ENCODE results near the gene GEMIN4.
"Not testable (repeated sequence)": the region's sequence is repeated elsewhere in the genome, so short reads cannot be mapped to it uniquely, and the experiment has no call there.

Gene GEMIN4

DNA sequence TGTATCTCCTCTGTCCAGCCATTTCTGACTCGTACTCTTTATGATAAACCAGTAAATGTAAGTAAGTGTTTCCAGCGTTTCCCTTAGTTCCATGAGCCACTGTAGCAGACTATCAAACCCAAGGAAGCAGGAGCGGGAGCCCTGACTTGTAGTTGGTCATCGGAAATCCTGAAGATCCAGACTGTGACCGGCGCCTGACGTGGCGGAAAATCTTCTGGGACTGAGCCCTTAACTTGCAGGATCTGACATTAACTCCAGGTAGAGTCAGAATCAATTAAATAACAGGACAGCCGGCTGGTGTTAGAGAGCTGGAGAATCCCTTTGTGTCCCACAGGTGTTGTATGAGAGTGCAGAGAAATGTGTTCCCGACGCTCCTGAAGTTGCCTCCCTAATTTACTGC, 26.0 kb upstream of the GEMIN4 start:
- DNase-seq (ENCODE audit: low read depth, low spot score): no peak

DNA sequence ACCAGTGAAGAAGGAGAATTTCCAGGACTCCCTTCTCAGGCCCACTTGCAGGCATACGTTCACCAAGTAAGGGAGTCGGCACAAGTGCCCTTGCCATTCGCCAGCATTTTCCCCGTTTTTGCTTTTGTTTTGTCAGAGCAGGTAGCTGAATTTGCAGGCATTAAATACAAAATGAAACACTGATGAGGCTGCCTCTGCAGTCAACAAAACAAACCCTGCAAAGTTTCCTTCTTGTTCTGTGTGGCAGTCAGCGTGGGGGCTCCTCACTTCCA, 22.2 kb upstream of the GEMIN4 start:
- DNase-seq (ENCODE audit: low read depth, low spot score): no peak

DNA sequence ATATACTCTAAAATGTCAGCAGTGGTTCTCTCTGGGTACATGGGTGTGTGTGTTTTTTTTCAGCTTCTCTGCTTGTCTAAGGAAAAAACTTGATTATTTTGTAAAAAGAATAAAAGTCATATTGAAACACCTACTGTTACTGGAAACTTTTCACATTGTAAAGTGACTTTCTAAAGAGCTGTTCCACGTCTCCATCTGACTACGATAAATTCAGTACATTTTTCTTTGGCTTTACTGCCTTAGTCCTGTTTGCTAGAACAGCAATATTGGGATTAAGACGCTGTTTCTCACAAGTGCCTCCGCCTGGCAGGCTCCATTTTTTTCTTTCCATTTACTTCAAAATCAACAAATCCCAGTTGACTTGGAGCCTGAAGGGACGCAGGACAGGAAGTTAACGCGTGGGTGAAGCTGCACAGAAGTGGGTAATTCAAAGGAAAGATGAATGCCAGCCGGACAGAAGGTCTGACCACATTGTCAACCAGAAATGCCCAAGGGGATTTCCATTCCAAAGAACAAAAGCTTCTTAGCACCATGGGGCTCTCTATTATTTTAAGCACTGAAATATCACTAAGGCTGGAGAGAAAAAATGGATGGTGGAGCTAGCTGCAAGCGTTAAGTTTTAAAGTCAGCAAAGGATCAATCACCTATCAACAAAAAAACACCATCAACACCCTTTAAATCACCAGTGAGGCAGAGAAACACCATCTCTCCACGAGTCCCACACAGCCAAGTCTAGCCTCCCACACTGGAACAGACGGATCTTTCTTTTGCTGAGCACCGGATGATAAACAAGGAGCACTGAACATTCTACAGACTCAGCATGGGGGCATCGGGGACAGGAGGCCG, 21.6 kb upstream of the GEMIN4 start:
- no peak for DNase-seq (ENCODE audit: low read depth, low spot score)

DNA sequence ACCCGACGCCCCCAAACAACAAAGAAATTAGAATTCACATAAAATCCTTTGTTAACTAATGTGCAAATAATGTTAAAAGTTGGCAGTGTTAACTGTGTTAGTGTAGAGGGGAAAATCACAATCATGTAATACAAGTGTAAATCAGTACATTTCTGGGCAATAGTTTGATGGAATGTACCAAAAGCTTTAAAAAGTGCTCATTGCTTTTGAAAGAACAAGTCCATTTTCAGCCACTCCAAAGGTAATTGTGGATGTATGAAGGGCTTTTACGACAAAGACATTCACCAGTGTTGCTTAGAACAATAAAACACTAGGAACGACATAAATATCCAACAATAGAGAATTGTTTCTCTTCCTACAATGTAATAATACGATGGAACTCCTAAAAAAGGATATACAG, 21.0 kb upstream of the GEMIN4 start:
- DNase-seq (ENCODE audit: low read depth, low spot score): no peak

DNA sequence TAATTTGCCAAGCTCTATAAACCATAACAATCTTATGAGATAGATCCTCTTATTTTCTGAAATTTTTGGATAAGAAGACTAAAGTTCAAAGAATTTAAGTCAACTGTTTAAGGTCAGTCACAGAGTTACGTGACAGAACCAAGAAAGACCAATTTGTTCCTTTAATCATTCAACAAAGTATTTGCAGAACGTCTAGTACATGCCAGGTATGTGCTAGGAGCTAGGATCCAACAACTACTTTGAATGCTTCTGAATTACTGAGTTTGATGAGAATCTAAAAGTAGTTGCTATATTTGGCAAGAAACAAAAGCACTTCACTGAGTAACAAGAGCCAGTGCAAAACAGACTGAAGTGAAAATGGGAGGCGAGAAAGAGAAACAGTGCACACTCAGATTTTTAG, 15.0 kb upstream of the GEMIN4 start:
- DNase-seq (ENCODE audit: low read depth, low spot score): no peak

DNA sequence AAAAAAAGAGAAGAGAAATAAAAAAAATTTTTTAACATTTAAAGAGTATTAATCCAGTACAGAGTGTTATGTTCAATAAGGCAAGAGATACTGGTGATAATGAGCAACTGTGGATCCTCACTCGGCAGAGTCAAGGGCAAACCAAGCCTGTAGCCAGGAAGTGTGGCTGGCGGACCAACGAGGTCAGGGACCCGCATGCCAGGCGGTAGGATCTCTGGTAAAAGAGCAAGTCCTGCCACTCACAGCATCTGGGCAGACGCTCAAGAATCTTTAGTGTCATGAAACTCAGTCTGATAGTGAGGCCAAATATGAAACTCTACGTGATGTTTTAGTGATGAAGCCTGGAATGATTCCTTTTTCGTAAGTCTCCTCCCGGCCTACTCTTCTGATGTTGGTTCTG, 8.3 kb upstream of the GEMIN4 start:
- DNase-seq (ENCODE audit: low read depth, low spot score): no peak

DNA sequence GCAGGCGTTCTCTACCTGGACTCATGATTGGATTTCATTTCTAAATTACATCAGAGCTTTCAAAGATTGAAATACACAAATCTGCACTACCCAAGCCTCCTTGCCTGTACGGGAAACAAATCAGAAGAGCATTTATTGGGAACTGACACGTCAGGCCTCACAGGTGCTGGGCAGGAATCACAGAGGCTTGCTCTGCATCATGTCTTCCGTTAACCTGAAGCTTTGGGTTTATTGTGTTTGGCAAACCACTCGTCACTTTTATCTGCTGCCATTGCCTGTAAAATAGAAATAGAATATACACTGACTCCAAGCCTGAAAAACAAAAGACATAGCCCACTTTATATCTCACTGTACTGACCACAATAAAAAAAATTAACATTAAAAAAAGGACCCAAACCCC, 7.9 kb upstream of the GEMIN4 start:
- DNase-seq (ENCODE audit: low read depth, low spot score): no peak

DNA sequence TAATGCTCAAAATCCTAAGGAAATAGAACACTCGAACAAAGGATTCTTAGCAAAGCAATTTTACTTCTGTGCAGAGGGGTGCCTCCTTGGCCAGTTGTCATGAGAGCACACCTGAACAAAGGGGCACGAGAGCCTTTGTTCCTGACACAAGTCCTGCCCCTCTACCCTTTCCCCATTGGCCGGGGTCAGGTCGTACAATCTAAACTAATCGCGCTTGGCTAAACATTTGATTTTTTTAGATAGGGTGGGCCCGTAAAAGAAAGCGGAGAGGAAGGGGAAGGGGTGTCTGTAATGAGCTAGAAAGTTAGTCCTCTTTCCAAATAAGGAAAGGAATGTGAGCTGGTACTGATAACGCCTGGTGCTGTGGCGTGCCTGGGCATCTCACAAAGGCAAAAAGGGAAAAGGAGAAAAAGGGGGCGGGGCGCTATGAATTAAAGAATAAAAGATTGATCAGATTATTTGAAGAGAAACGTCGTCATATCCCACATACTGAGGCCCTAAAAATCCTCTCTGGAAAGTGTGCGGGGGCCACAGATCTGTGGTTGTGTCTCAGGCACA, 4.0 kb upstream of the GEMIN4 start:
- not testable (repeated sequence) for DNase-seq (ENCODE audit: low read depth, low spot score)

DNA sequence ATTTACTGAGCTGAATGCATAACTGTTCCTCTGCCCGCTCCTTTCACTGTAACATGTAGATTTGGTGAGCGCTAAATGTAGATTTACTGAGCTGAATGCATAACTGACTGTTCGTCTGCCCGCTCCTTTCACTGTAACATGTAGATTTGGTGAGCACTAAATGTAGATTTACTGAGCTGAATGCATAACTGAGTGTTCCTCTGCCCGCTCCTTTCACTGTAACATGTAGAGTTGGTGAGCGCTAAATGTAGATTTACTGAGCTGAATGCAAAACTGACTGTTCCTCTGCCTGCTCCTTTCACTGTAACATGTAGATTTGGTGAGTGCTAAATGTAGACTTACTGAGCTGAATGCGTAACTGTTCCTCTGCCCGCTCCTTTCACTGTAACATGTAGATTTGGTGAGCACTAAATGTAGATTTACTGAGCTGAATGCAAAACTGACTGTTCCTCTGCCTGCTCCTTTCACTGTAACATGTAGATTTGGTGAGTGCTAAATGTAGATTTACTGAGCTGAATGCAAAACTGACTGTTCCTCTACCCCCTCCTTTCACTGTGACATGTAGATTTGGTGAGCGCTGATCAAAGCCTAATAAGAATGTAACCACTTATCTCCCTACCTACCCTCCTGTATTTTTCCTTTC, 3.4 kb upstream of the GEMIN4 start:
- not testable (repeated sequence) for DNase-seq (ENCODE audit: low read depth, low spot score)

DNA sequence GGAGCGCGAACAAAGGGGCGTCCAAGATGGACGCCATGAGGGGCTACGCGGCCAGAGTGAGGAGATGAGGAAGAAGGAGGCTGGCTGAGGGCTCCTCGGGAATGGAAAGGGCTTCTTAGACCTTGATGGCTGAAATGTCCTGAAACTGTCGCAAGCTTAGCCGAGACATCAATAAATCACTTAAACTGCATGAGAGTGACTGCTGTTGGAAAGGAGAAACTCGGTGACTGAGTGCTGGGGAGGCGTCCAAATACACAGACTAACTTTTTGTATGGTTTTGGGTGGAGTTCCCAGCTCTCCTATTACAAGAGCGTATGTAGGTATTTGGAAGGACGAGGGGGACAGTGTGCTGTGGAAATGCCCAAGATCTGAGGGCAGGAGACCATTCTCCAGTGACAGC, 1.4 kb upstream of the GEMIN4 start:
- no peak for DNase-seq (ENCODE audit: low read depth, low spot score)

DNA sequence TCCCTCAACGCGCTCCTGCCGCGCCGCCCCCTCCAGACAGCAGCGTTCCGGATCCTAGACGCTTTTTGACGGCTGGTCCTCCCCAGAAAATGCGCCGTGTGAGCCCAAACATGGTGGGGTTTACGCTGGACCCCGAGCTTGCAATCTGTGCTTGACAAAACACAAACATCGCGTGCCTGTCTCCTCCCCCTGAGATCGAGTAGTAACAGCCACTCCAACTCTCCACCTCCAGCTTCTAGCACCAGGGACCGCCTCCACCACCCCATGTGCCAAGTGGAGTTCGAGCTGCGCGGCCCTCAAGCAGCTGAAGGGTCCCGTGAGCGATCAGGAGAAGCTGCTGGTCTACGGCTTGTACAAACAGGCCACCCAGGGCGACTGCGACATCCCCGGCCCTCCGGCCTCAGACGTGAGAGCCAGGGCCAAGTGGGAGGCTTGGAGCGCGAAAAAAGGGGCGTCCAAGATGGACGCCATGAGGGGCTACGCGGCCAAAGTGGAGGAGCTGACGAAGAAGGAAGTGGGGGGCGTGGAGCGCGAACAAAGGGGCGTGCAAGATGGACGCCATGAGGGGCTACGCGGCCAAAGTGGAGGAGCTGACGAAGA, 656 bp upstream of the GEMIN4 start:
- DNase-seq (ENCODE audit: low read depth, low spot score): no peak

DNA sequence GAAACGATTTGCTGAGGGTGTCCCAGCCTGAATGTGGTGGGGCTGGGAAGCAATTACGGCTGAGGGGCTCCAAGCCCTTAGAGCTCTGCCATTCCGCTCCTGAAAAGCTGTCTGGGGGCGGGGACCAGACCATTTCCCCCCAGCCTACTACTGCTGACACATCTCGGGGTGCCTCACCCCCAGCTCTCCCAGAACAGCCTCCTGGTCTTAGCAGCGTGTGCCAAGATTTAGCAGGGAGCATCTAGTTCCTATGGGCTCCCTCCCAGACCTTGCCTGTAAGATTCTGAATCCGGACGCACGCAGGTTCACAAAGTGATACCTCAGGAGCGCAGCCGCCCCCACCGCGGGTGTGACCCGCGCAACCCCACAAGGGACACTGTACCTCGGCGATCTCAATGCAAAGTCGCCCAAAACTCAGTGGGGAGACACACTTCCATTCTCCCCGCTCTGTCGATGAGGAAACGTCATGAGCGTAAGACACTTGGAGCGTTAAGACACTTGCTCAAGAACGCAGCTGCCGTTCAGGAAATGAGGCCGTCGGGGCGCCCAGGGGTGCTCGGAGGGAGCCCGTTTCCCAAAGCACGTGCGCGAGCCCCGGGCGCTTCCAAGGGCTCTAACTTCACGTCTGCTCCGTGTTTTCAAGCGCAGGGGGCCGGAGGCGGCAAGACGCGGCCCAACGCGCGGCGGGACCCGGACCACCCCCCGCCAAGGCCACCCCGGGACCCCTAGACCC, 629 bp downstream of the GEMIN4 start:
- DNase-seq (ENCODE audit: low read depth, low spot score): no peak

DNA sequence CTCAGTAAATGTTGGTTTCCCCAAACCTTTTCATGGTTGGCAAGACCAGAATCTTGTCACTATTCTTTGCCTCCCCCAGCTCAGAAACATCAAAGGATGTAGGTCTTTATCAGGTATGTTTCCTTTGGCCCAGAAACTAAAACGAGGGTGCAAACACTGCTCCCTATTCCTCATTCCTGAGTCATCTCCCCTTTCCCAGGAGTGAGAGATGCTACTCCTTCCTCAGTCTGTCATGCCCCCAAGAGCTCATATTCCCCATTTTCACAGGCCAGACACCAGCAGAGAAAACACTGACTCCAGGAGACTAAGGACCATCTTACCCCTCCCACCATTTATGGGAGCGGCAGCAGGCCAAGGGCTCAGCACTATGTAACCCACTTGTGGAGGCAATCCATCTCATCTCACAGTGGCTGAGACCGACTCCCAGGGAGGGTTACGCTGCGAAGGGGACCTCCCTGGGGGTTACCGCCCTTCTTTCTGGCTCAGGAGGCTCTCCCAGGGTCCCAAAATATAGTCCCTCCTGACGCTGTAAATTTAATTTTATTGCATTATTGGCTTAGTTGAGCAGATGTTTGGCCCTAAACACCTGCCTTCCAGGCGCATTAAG, 1.5 kb downstream of the GEMIN4 start:
- DNase-seq (ENCODE audit: low read depth, low spot score): no peak

DNA sequence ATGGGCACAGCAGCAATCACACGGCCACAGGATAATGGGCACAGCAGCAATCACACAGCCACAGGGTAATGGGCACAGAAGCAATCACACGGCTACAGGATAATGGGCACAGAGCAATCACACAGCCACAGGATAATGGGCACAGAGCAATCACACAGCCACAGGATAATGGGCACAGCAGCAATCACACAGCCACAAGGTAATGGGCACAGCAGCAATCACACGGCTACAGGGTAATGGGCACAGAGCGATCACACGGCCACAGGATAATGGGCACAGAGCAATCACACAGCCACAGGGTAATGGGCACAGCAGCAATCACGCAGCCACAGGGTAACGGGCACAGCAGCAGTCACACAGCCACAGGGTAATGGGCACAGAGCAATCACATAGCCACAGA, 2.7 kb downstream of the GEMIN4 start:
- not testable (repeated sequence) for DNase-seq (ENCODE audit: low read depth, low spot score)

DNA sequence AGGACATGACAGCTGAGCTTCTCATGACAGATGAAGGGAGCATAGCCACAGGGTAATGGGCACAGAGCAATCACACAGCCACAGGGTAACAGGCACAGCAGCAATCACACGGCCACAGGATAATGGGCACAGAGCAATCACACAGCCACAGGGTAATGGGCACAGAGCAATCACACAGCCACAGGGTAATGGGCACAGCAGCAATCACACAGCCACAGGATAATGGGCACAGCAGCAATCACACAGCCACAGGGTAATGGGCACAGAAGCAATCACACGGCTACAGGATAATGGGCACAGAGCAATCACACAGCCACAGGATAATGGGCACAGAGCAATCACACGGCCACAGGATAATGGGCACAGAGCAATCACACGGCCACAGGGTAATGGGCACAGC, 3.5 kb downstream of the GEMIN4 start:
- DNase-seq (ENCODE audit: low read depth, low spot score): not testable (repeated sequence)

DNA sequence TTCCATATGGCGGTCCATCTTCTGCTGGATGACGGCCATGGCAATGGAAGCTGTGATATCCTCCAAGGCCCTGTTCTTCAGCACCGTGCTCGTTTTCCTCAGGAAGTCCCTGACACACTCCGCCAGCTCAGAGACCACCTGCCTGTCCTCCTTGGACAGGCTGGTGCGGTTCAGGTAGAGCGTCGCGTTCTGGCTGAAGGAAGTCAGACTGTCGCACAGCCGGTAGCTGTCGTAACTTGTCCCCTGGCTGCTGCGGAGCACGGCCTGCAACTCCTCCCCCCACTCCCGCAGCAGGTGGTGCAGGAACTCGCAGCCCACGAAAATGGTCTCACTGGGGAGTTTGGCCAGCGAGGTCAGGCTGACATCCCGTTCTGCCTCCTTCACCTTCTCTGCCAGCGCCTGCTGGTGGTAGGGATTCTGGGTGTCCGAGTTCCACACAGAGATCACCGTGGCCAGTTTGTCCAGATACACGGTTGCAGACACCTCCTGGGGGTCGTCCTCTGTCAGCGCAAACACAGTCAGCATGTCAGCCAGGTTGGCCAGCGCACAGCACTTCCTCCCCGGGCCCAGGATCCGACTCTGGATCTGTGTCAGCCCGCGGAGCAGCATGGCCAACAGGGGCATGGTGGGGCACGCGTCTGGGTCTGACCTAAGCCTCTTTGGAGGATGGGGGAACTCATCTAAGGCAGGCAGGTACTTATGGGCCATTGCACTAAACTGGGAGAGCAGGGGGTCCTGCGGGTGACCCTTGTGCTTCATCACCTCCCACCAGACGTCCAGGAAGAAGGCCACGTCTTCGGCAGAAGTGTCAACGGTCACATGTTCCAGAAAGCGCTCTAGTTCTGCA, 5.1 kb downstream of the GEMIN4 start:
- no peak for DNase-seq (ENCODE audit: low read depth, low spot score)

DNA sequence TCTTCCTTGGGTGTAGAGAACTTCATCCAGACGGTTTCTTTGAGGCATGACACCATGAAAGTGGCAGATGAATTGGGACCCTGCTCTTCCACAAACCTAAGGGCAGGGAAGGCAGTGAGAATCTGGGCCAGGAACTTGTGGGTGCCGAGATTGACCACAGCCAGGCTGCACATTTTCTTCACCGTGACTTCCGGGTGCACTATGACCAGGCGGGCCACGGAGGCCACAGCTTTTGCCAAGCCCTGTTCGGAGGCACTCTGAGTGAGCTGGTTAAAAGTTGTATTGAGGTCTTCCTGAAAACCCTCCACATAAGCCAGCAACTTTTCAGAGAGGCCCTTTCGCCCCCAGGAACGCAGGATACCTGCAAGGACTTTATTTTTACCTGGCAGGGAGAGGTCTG, 5.9 kb downstream of the GEMIN4 start:
- DNase-seq (ENCODE audit: low read depth, low spot score): no peak

DNA sequence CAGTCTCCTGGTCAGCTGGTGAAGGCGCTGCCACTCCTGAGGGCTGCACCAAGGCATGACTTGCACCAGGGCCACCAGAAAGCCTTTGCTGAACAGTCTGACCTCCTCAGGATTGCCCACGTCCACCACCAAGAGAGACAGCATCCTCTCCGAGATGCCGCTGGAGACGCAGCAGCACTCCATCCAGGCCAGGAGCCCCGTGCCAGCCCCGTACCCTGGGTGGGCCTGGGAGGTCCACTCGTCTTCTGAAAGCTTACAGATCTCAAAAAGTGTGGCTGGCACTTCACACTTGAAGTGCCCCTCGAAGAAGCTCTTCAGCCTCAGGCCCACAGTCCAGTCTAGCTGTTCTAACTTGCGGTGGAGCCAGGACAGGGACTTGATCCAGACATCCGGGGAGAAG, 6.7 kb downstream of the GEMIN4 start:
- no peak for DNase-seq (ENCODE audit: low read depth, low spot score)

DNA sequence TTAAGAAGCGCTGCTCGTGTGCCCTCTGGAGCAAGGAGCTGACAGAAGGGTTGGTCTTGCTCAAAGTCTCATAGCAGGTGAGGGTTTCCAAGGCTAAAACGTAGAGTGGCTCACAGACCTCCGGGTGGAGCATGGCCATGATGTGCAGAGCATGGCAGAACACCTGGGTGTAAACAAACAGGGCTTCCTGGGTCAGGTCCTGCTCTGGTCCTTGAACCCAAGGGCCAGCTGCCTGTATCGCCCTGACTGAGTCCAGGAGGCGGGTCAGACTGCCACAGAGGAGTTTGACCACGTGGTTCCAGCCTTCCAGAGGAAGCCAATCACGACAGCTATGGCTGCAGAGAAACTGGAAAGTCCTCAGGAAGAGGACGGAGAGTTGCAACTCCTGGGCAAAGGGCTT, 7.1 kb downstream of the GEMIN4 start:
- no peak for DNase-seq (ENCODE audit: low read depth, low spot score)

DNA sequence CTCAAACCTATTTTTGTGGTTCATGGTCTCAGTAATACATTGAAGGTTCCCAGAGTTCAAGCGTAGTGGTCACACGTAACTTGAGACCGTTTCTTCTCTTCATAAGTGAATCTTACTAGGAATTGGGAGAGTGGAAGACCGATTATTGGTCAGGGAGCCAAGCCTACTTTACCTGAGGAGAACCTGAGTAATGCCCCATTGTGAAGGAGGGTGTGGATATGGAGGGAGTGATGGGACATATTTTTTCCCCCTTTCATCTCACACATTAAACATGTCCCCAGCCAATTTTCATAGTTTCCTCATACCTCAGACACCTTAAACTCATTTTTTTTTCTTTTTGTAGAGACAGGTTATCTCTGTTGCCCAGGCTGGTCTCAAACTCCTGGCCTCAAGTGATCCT, 8.9 kb downstream of the GEMIN4 start:
- no peak for DNase-seq (ENCODE audit: low read depth, low spot score)

All from brain pericyte (primary cell).